CD4-positive, alpha-beta T cell treated with Interleukin-12 subunit alpha and Interleukin-12 subunit beta, for 1 hour (primary cell): ENCODE results near the gene GFPT2.

Experiments used
- DNase-seq: peaks from one replicate; pipeline ENCODE4 v3.0.0-alpha.2; 2020

GFPT2 gene

DNA sequence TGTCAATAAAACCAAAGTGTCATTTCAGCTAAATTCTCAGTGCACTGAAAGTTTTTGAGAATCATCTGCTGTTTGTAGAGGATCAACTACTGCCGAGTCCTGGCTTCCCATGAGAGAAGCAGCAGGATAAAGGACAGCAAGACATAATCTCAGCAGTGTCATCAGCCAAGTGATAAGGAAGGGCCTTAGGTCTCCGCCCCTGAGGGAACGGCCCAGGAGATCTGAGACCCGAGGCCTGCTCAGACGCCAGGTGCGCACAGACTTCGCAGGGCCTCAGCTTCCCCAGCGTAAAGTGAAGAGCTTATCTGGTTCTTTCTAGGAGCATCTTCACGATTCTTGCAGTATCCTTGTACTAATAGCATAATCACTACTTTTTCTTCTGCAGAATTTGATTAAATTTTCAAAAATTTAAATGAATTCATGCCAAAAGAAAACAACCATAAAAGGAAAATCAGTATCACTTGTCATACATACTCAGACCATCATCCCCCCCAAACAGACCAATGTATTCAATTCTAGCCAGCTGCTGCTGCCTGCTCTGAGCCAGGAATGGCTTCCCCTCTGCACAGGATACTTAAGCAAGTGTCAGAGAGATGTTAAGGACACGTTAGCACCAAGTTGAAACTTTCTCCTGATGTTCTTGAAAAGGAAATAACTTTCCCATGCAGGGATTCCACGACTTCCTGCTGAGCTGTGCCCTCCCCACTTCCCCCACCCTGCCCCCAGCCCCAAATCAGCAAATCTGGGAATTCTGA is 2.2 kb downstream of the GFPT2 start:
- no peak for DNase-seq

DNA sequence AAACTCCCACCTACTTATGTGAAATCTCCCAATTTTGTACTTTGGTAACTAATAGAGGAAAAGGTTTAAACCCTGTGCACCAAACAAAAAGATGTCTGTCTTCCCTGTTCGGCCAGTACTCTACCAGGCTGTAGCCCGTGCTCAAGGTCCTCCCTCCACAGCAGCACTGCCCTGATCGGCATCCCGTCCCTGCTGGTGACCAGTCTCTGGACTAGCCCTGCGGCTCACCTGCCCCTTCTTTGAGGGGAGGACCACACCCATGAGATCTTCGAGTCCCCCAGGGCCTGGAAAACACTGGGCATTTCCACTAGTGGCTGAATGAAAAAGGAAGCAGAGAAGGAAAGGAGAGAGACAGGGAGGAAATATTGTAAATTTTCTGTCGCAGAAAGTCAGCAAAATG is 2.8 kb downstream of the GFPT2 start:
- no peak for DNase-seq

DNA sequence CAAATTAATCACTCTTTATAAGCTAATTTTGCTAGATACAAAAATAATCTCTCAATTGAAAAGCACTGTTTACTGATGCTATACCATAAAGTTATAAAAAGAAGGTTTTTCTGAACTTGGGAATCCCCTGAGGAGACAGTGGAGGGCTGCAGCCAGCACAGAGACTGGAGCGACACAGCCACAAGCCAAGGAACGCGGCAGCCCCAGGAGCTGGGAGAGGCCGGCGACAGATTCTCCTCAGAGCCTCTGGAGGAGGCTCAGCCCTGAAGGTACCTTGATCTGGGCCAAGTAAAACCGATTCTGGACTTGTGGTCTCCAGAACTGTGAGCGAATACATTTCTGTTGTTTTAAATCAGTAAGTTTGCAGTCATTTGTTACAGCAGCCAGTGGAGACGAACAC is 3.7 kb downstream of the GFPT2 start:
- DNase-seq: no peak

DNA sequence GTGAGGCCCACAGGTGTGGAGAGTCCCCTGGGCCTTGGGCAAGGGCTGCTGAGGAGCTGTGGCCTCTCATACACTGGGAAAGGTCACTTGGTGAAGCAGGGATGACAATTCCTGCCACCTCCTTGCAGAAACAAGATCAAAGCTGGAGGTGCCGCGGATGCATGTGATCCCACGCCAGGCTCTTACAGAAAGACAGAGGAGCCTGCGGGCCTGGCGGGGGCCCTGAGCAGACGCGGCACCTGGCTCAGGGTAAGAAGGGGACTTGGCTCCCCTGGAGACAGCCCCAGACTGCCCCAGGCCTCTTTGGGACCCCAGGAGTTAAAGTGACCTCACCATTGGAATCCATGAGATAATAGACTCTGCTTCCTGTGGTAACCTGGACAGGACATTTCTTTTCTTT is 4.8 kb downstream of the GFPT2 start:
- no peak for DNase-seq

DNA sequence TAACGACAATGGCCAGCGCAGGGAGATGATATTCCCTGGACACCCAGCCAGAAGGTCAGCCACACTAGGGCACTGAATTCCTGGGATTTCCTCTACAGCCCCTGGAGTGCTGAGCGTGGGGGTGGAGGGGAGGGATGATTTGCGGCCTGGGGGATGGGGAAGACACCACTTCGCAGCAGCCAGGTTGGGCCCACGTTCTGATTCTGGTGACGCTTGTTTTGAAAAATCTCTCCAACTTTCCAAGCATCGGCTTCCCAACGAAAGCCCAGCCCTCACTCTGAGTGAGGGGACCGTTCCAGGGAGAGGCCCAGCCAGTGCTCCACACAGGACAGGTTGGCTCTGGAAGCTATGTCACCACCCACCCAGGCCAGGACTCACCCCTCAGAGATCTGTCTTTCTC is 5.4 kb downstream of the GFPT2 start:
- no peak for DNase-seq

DNA sequence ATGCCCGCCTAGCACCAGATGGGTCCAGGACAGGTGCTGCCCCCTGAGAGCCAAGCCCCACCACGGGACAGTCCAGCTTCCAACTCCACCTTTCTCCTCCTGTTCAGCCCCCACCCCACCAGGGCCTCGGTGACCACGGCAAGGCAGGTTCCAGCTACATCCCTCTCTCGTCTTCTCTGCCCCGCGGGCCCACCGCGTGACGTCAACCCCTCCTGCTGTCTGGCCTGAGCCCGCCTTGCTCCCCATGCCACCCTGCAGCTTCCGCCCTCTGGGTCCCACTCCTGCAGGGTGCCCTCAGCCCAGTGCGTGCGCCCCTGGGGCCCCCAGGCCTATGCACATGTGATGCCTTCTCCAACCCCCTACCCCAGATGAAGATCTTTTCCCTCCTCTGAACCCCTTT is 6.8 kb downstream of the GFPT2 start:
- no peak for DNase-seq

DNA sequence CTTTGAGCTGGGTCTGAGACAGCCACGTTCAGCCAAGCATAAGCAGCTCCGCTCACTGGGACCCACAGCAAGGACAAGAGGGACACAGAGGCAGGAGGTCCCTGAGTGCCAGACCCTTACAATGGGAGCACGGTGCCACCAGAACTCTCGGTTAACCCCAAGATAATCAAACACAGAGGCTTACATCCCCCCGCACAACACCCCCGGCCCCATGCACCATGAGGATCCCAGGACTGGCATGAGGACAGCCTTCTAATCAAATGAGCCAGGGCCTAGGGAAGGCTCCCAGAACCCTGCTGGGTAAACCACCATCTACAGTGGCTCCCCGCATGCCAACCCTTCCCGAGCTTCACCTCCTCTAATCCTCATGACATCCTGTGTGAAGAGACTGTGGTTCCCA is 7.4 kb downstream of the GFPT2 start:
- no peak for DNase-seq

DNA sequence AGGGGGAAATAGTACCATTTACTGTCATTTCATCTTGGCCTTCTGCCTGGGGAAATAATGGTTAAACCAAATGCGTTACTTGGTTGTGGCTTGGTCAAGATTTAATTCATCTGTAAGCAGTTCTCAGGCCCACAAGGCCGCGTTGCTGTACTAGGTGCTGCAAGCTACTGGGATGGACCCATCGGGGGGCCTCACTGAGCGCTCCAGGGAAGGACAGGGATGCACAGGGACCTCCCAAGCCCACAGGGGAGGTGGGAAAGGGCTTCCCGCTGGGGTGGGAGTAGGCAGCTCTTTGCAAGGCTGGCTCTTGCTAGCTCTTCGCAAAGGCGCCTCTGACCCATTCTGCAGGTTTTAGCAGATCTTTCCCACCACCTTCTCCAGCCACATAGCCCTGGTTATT is 8.0 kb downstream of the GFPT2 start:
- DNase-seq: no peak

DNA sequence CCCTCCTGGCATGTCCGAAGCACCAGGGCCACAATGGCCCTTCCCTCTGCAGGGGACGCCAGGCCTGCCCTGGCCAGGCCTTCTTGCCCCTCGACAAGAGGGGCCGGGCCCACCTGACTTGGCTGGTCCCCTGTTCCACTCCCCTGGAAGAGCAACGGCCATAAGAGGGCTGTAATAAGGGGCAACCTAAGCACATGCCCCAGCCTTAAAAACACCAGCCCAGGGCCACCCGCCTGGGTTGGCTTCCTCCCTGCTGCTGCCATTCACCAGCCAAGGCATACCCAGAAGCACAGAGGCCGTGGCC is 8.5 kb downstream of the GFPT2 start:
- DNase-seq: no peak

DNA sequence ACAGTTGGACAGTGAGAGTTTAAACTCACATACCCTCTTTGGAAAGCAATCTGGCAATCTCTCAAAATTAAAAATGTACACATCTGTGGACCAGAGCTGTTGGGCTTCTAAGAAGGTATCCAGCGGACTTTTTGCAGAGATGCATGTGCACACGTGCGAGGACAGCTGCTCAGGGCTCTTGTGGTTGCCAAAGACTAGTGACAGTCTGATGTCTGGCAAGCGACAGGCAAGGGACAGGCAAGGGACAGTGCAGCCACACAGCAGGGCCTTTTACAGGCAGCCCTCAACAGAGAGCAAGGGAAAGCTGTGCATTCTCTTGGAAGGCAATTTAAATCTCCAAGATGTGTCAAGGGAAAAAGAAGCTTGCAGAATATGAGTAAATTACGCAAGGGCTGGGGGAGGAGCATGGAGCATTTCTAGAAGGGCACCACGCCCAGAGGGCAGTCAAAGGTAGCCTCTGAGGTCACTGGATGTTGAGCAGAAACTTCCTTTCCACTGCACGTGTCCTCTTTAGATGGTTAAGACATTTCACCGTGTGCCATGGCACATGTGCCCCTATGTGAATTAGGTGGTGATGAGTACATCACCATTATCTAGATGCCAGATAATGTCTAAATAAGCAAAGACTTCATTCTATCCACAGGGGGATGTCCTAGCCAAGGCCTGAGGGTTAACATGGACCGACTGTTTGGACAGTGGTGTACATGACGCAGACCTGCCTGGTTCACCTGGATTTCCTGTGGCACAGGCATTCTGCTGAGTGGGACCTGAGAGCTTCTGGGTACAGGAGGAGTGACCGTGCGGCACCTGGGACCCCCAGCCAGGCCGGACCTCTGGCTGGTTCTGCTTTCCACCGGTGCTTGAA is 9.1 kb downstream of the GFPT2 start:
- no peak for DNase-seq

DNA sequence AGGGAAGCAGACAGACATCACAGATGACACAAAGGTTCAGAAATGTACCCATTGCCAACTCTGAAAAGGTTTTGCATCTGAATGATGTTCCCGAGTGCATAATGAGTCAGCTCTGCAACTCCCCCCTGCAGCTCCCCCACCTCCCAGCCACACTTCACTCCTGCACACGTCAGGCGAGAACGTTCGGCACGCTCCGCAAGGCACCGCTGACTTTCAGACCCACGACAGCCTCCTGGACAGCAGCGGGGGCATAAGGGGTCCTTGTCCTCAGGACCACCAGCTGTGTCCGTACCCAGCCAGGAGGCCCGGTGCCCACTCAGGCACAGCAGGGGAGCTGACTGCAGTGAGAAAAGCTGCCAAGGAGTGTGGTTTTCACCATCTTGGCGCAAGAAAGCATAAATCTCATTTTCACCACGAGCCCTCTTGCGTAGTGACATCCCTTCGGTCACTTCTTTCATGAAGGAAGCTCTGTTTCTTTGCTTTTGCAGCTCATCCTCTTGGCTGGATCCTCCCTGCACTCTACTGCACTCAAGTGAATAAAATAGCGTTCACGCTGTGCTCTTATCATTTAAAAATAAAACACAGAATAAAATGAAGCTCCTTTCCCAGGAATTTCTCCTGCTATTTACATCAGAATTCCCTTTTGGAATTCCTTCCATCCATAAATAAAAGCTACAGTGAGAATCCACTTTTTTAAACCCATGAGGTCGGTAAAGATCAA is 9.9 kb downstream of the GFPT2 start:
- DNase-seq: no peak

DNA sequence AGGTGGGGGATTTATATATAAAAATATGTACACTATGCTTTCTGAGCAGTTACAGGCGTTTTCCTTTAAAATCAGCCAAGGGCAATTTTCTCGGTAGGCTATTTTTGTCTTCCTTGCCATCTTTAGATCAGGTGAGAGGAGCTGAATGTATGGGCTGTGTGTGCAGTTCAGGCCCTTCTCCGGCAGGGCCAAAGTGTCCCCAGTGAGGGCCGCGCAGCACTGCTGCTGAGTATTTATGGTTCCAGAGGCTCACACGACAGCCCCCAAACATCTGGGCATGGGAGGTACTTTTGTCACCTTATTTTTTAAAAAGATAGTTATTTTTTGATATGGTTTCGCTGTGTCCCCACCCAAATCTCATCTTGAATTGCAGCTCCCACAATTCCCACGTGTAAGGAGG is 11.5 kb downstream of the GFPT2 start:
- DNase-seq: no peak

DNA sequence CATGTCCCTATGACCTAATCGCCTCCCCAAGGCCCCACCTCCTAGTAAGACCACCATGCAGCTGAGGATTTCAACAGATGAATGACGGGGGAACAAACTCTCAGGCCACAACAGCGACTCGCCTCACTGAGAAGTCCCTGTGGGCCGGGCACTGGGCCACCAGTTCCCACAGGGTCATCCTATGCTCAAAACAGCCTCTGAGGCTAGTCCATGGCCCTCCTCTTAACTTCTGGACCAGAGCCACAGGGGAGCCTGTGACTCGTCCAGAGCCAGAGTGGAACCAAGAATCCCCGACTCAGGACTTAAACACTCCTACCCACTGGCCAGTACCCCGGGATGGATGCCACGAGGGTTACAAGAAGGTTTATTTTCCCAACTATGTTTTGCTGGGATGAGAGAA is 12.3 kb downstream of the GFPT2 start:
- DNase-seq: no peak

DNA sequence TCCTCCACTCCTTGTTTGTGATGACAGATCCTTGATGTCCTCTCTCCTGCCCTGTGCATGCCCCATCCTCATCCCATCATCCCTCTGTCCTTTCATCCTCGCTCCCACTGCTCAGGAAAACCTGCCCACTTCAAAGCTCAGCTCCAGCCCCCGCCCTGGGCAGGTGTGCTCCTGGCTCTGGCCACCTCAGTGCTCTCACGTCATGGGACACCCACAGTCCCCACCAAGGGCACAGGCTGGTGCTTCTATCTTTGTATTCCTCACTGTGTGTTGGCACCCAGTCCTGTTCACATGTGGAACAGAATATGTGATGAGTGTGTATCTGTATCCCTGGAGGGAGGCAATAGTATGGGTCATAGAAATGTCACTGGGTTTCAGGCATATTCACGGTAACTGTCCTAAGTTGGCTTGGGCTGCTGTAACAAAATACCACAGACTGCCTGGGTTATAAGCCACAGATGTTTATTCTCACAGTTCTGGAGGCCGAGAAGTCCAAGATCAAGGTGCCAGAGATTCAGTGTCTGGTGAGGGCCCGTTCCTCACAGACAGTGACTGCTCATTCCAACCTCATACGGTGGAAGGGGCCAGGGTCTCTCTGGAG is 13.5 kb downstream of the GFPT2 start:
- DNase-seq: no peak

DNA sequence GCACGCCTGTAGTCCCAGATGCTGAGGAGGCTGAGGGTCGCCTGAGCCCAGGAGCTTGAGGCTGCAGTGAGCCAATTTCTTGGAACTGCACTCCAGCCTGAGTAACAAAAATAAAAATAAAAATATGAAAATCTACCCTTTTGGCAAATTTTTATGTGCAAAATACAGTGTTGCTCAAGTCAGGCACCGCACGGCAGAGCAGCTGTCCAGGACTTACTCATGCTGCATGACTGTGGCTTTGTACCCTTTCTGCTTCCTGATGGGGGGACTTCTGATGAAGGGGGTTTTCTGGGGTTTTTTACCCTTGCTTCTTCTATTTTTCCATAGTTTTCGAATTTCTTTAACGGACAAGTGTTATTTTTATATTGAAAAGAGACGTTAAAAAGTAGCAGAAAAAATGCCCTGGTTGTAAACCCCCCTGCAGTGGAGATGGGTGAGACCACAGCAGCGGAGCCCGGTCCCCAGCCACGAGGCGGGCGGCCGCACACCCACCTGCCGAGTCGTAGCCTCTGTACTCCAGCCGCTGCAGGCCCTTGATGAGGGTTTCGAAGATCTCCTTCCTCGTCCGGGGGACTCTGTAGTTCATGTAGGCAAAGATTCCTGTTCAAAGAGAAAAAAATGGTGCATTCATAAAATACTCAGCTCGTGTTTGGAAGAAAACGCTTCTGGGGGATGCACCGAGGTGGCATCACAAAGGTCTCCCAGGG is 15.0 kb downstream of the GFPT2 start:
- no peak for DNase-seq

DNA sequence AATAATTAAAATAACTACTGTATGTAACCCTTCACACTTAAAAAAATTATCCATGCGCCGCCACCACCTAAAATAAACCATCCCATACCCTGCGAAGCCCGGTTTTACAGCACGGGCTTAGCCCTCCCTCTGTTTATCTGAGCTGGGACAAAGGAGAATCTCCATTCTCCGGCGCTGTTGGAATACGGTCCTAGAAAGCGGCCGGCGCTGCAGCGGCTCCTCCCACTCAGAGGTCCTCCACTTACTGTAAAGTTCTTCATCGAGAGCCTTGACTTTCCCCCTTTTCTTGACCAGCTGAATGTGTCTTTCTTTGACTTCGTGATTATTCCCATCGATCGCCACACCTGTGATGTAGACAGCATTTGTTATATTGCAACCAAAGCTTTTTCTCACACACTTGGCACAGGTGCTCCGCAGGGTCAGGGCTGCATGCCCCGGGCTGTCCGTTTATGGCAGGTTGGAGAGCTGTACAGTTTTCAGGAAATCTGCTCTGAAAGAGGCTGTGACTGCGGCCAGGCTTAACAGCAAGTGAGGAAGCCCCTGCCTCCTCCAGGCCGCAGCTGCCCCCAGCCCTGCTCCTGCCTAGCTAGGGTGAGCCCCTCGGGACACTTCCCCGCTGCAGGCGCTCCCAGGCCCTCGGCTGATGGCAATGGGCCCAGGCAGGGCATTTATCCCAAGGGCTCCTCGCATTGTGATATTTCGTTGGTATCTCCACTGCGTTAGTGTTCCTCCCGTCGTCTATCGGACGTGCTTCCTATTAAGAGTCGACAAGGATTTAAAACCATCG is 16.7 kb downstream of the GFPT2 start:
- no peak for DNase-seq

DNA sequence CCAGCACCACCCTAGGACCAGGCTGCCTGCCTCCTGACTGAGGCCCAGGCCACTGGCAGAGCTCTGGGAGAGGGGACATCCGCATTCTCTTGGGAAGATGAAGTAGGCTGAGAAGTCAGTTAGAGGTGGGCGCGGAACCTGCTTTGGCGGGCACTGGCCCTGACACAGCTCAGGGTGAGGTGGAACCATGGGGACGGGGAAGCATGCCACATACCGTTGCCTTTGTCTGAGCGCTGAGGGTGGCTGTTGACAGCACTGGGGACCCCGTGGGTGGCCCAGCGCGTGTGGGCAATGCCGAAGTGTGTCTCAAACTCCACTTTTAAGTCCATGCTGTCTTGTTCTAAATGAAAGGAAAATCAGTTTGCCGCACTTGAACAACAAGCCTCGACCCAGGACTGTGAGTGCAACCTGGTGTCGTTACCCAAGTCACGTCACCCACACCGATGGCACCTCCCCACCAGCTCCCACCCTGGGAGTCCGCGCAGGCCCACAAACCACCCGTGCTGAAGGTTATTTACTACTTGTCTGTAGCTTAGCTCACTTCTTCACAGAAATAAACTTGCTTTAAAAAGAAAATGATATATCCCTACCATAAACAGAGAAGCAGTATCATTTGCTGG is 17.4 kb downstream of the GFPT2 start:
- DNase-seq: no peak

DNA sequence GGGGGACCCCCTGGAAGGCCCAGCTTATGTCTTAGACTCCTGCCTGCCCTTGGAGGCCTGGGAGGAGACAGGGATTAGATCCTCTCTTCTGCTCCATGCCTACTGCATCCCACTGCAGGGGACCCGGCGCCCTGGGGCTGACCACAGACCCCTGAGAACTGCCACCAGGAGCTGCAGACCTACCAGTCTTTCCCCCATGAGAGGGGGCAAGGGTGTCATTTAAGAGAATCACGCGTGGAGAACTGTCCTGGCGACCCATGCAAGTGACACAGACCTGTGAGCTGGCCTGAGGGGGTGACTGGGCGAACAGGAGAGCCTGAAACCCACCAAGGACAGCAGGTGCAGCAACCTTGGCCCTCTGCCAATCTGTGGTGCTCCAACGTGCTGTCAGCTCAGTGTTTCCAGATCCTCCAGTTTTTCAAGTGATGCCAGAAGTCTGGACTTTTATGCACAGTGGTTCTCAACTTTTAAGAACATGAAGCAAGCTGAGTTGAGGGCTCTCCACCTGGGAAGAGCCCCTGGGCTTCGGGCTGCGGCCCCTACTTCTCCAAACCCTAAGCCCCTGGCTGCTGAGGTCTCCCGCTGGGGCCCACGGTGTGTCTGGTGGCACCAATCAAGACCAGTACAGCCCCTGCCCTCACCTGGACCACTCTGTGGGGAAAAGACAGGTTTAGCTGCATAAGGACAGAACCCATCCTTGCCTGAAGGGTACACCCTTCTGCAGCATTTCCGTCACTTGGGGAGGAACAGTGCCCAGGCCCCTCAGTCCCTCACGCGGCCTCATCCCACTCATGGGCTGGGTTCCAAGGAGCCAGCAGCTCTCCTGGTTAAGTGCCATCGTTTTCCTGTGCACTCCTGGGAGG is 18.2 kb downstream of the GFPT2 start:
- DNase-seq: no peak

DNA sequence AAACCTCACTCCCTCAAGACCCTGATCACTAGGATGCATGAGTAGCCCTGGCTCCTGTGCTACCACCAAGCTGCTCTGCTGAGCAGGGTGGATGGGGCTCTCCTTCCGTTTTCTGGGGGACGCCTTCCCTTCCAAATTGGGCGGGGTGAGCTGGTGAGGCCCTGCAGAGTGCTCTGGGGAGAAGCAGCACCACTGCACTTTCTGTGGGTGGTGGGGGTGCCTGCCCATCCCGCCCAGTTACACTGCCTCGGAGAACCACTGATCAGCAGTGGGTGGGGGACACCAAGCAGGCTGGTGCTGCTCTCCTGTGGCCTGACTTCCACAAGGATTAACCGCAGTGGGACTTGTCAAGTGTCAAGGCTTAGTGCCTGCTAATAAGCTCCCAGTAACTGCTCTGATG is 19.0 kb downstream of the GFPT2 start:
- no peak for DNase-seq

DNA sequence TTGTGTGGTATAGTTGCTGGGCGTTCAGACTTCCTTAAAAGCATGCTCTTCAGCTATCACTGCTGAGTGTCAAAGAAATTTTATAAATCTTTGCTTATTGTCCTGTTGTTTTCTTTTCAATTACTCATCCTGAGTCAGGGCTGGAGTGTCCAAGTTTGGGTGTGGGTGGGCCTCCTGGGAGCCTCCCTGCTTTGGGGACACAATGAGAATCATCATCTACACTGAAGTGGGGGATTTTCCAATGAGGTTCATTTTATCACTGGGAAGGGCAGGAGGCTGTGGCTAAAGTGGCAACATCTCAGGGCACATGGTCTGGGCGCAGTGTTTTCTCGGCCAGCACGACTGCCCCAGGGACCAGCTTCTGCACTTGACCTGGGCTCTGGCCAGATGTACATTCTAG is 19.5 kb downstream of the GFPT2 start:
- DNase-seq: no peak

DNA sequence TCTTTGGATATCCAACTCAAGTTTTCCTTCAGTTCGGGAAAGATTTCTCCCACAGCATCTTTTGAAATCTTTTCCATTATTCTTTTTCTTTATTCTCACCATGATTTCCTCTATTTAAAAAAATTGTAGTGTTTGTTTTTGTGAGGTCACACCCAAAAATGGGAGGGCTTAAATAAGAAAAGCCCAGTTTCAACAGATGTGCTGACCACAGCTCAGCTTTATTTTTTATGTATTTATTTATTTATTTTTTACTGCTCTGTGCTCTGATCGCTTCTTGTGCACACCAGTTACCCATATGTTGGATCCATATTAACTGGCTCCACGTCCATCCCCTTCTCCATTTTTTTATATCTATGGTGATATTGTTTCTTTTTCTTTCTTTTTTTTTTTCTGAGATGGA is 20.3 kb downstream of the GFPT2 start:
- no peak for DNase-seq
